HepG2 (cell line): ENCODE measurements around the gene BICDL2. TPM values are rescaled to one million over a fixed set of nuclear protein-coding genes. Genes with fewer than 3 reads are reported as not detected.

Source experiments
- ARNT2 ChIP-seq: sonication (generic); formaldehyde crosslinking; IDR thresholded peaks from 2 replicates; pipeline ENCODE4 v1.8.0; 2022; ENCODE audit warnings: mild to moderate bottlenecking, low read depth, missing genetic modification reagents, moderate library complexity
- ATF2 ChIP-seq: sonication (generic); formaldehyde crosslinking; IDR thresholded peaks from 2 replicates; pipeline ENCODE4 v1.4.0; 2020; ENCODE audit warnings: missing genetic modification reagents
- BCL6 ChIP-seq: IDR thresholded peaks from 2 replicates; pipeline ENCODE4 v1.6.1; 2016; ENCODE audit warnings: missing genetic modification reagents, missing compliant biosample characterization
- CBX5 ChIP-seq: sonication (generic); formaldehyde crosslinking; IDR thresholded peaks from 2 replicates; pipeline ENCODE4 v1.4.0; 2020; ENCODE audit warnings: missing genetic modification reagents, borderline replicate concordance
- CEBPB ChIP-seq: IDR thresholded peaks from 2 replicates; pipeline ENCODE4 v1.6.1; 2011; ENCODE audit warnings: low read depth, low read length, improper control_type of control experiment, borderline replicate concordance
- DMAP1 ChIP-seq: IDR thresholded peaks from 2 replicates; pipeline ENCODE4 v1.6.1; 2016
- HMGA1 ChIP-seq: sonication (generic); formaldehyde crosslinking; conservative IDR thresholded peaks from 2 replicates; pipeline ENCODE4 v1.4.0; 2020; ENCODE audit warnings: missing genetic modification reagents
- HNRNPH1 ChIP-seq: fragments of 200-400 bp; formaldehyde crosslinking; optimal IDR thresholded peaks from 2 replicates; pipeline ENCODE3; 2017; ENCODE audit warnings: mild to moderate bottlenecking, low read depth, low read length
- ISL2 ChIP-seq: sonication (generic); formaldehyde crosslinking; IDR thresholded peaks from 2 replicates; pipeline ENCODE4 v1.5.0; 2020; ENCODE audit warnings: missing genetic modification reagents
- KDM4B ChIP-seq: sonication (generic); formaldehyde crosslinking; IDR thresholded peaks from 2 replicates; pipeline ENCODE4 v1.4.0; 2020; ENCODE audit warnings: missing genetic modification reagents
- KLF15 ChIP-seq: sonication (generic); formaldehyde crosslinking; IDR thresholded peaks from 2 replicates; pipeline ENCODE4 v1.8.1; 2023; ENCODE audit warnings: borderline replicate concordance, mild to moderate bottlenecking, inconsistent platforms, missing genetic modification reagents, mixed read lengths
- MAFK ChIP-seq, 2 experiments: IDR thresholded peaks in 1 of 2; conservative IDR thresholded peaks in 1 of 2; 2 replicates each; pipeline ENCODE4 v1.6.1; 2011; ENCODE audit warnings: improper control_type of control experiment in 2 of 2, low read length in 2 of 2
- MZF1 ChIP-seq: sonication (generic); formaldehyde crosslinking; IDR thresholded peaks from 2 replicates; pipeline ENCODE4 v1.8.1; 2023; ENCODE audit warnings: mild to moderate bottlenecking, missing genetic modification reagents, borderline replicate concordance
- NBN ChIP-seq: fragments of 450-650 bp; conservative IDR thresholded peaks from 2 replicates; pipeline ENCODE4 v1.6.1; 2017
- NR2F1 ChIP-seq, 2 experiments: fragments of 450-650 bp in 1 of 2; formaldehyde crosslinking in 1 of 2; IDR thresholded peaks; 2 replicates each; pipeline versions ENCODE4 v1.5.0 to v1.6.1; 2016 to 2020; ENCODE audit warnings: mild to moderate bottlenecking in 1 of 2, missing compliant biosample characterization in 1 of 2, missing genetic modification reagents in 1 of 2, moderate library complexity in 1 of 2
- NR2F2 ChIP-seq: IDR thresholded peaks from 2 replicates; pipeline ENCODE4 v1.6.1; 2012; ENCODE audit warnings: low read depth, inconsistent platforms, borderline replicate concordance
- PRMT3 ChIP-seq: sonication (generic); formaldehyde crosslinking; IDR thresholded peaks from 2 replicates; pipeline ENCODE4 v1.8.1; 2022; ENCODE audit warnings: low read depth, mild to moderate bottlenecking, moderate library complexity, missing genetic modification reagents, borderline replicate concordance
- RELA ChIP-seq: sonication (generic); formaldehyde crosslinking; IDR thresholded peaks from 2 replicates; pipeline ENCODE4 v1.4.0; 2020; ENCODE audit warnings: missing genetic modification reagents
- RFXAP ChIP-seq: sonication (generic); formaldehyde crosslinking; IDR thresholded peaks from 2 replicates; pipeline ENCODE4 v1.4.0; 2020; ENCODE audit warnings: missing genetic modification reagents, borderline replicate concordance
- SPEN ChIP-seq: sonication (generic); formaldehyde crosslinking; IDR thresholded peaks from 2 replicates; pipeline ENCODE4 v1.5.1; 2020; ENCODE audit warnings: low read depth, mild to moderate bottlenecking, missing genetic modification reagents
- ZNF280B ChIP-seq: sonication (generic); formaldehyde crosslinking; IDR thresholded peaks from 2 replicates; pipeline ENCODE4 v1.5.0; 2020; ENCODE audit warnings: missing genetic modification reagents, mild to moderate bottlenecking, borderline replicate concordance
- ZNF678 ChIP-seq: sonication (generic); formaldehyde crosslinking; IDR thresholded peaks from 2 replicates; pipeline ENCODE4 v1.4.0; 2020; ENCODE audit warnings: mild to moderate bottlenecking, missing genetic modification reagents
- ZSCAN21 ChIP-seq: sonication (generic); formaldehyde crosslinking; IDR thresholded peaks from 2 replicates; pipeline ENCODE4 v1.8.0; 2022; ENCODE audit warnings: mild to moderate bottlenecking, missing genetic modification reagents, moderate library complexity, borderline replicate concordance
- polyA plus RNA-seq, 8 experiments: library from polyadenylated mRNA; depleted of rRNA in 3 of 8; stranded (reverse) in 7 of 8; unstranded in 1 of 8; fragments of >200 nt; fragmentation: Illumina TruSeq in 4 of 8; extraction: Trizol in 4 of 8; gene quantifications; 2 replicates each; pipeline versions ENCODE4 v1.2.1 to v1.2.3, GENCODE V29; 2011 to 2016; ENCODE audit warnings: low read depth in 4 of 8, missing spikeins in 1 of 8, mixed read lengths in 1 of 8; ENCODE audit not compliant: insufficient read depth in 1 of 8
- total RNA-seq, 5 experiments: library from RNA; depleted of rRNA; stranded (reverse); fragments of >200 nt; fragmentation: Illumina TruSeq; extraction: Trizol; gene quantifications; 2 replicates each; pipeline ENCODE4 v1.2.3, GENCODE V29; 2016; ENCODE audit warnings: low read depth in 1 of 5
- TF ChIP-seq, protein P1 (sequence below): sonication (generic); formaldehyde crosslinking; IDR thresholded peaks from 2 replicates; pipeline ENCODE4 v1.9.0; 2022; ENCODE audit warnings: missing genetic modification reagents, mild to moderate bottlenecking, borderline replicate concordance
- TF ChIP-seq, protein P2 (sequence below): IDR thresholded peaks from 2 replicates; pipeline ENCODE4 v1.6.1; 2016; ENCODE audit warnings: control low read depth

BICDL2 gene
- total and polyA plus RNA-seq, 2 of the 13 experiments (the other 11 are each of a cell fraction or from before 2014, with no cell fraction given), result 0.12 TPM; not detected in 1

DNA sequence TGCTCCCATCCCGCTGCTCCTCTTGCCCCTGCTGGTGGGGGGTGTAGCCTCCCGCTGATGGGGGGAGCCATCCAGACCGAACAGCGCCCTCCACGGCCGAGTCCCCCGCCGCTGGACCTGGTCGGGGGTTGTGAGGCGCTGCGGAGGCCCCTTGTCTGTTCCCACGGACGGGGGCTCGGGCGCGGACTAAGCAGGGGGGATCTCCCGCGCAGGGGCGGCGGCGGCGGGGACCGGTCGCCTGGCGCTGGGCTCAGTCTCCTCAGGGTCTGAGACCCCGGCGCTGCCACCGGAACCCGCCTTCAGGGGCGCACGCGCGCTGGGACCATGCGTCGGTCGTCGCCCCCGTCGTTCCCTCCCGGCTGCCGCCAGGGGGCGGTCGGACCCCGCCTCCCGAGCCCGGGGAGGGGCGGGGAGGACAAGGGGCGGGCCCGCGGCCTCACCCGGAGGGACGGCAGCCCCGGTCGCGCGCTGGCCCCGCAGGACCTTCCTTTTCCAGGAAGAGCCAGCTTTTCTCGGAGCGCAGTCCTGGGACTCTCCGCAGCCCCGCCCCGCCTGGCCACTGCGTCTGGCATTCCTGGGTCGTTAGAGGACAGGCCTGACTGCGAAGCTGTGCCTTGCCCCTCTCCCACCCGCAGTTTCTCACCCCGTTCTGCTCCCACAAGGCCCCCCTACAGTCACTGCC is 22.4 kb upstream of the BICDL2 start (continued):
- TF ChIP-seq ZNF280B (0 out of 2 replicates have a peak, but pooled peaks have one; percentile 65), CEBPB (no peak), PRMT3 (peak; percentile 72; the same call in 1 of the 2 replicates), ISL2 (CRISPR knock-in tag) (no peak; the same call in 1 of the 2 replicates), KDM4B (CRISPR knock-in tag) (no peak), ATF2 (0 out of 2 replicates have a peak, but pooled peaks have one; percentile 30), MZF1 (CRISPR knock-in tag) (peak; percentile 21; the same call in 1 of the 2 replicates), MAFK (conservative IDR thresholded peaks at IDR 0.05 in 1 of 2, IDR thresholded peaks at IDR 0.05 in 1 of 2; ENCODE audit: low read length in 2 of 2) (no peak), DMAP1 (CRISPR knock-in tag) (peak; percentile 61), NBN (no peak), BCL6 (peak; percentile 36; the same call in 1 of the 2 replicates), ARNT2 (CRISPR knock-in tag) (peak; percentile 29), RFXAP (CRISPR knock-in tag) (no peak), SPEN (CRISPR knock-in tag) (peak; percentile 65), CBX5 (CRISPR knock-in tag) (no peak), RELA (CRISPR knock-in tag) (peak; percentile 74; the same call in 1 of the 2 replicates), NR2F1 (CRISPR knock-in tag; IDR thresholded peaks at IDR 0.05) (no peak; a peak in 1 of 4 replicates), HMGA1 (CRISPR knock-in tag) (no peak), ZNF678 (CRISPR knock-in tag) (no peak), ZSCAN21 (peak; percentile 86; the same call in 1 of the 2 replicates), NR2F2 (no peak), HNRNPH1 (no peak), KLF15 (CRISPR knock-in tag) (no peak)
- TF ChIP-seq, protein P1, sequence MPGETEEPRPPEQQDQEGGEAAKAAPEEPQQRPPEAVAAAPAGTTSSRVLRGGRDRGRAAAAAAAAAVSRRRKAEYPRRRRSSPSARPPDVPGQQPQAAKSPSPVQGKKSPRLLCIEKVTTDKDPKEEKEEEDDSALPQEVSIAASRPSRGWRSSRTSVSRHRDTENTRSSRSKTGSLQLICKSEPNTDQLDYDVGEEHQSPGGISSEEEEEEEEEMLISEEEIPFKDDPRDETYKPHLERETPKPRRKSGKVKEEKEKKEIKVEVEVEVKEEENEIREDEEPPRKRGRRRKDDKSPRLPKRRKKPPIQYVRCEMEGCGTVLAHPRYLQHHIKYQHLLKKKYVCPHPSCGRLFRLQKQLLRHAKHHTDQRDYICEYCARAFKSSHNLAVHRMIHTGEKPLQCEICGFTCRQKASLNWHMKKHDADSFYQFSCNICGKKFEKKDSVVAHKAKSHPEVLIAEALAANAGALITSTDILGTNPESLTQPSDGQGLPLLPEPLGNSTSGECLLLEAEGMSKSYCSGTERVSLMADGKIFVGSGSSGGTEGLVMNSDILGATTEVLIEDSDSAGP (CRISPR knock-in tag), result peak; percentile 73
- TF ChIP-seq, protein P2, sequence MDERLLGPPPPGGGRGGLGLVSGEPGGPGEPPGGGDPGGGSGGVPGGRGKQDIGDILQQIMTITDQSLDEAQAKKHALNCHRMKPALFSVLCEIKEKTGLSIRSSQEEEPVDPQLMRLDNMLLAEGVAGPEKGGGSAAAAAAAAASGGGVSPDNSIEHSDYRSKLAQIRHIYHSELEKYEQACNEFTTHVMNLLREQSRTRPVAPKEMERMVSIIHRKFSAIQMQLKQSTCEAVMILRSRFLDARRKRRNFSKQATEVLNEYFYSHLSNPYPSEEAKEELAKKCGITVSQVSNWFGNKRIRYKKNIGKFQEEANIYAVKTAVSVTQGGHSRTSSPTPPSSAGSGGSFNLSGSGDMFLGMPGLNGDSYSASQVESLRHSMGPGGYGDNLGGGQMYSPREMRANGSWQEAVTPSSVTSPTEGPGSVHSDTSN (CRISPR knock-in tag), result no peak
